NOMO-1 treated with dmso at 0.1 percent for 144 hours (cell line): ENCODE results near the gene CACNA1C.

Source experiments
- DNase-seq: peaks from one replicate; lab custom pipeline; 2025; ENCODE audit not compliant: unreplicated experiment; lab: John Stamatoyannopoulos, UW

CACNA1C gene

DNA sequence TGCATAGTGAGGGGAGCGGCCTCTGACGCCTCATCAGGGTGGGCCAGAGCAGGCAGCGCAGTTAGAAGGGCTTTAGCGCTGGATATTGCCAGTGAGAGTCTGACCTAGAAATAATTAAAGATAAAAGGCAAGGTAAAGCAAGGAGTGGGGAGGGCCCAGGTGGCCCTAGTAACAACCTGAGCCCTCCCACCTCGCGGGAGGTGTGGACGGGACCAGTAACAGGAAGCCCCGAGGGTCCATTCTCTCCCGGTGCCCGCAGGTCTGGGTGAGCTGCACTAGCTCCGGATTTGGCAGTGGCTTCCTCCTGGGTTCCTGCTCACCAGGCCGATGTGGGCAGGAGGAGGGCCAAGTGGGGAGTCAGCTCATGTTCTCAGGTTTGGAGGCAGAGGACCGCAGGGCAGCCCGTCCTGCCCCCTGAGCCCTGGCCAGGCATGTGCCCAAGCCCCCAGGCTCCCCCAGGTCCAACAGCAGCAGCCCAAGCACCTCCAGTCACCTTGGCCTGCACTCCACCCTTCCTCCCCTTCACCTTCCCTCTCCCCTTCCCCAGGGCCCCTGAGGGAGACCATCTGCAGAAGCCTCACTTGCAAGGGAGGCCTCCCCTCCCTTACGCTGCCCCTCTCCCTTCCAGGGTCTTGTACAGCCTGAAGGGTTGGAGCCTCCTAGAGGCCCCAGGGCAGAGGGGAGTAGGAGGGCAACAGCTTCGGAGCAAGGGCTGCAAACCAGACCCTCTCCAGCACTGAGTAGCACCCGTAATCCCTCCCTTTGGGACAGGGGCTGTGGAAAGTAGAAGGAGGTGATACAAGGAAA is 597.7 kb downstream of the CACNA1C start:
- no peak for DNase-seq

GRCh38 chr12:2651068-2651965 is 598.5 kb downstream of the CACNA1C start:
- DNase-seq = no peak

GRCh38 chr12:2652011-2652400 is 599.2 kb downstream of the CACNA1C start:
- no peak for DNase-seq

DNA sequence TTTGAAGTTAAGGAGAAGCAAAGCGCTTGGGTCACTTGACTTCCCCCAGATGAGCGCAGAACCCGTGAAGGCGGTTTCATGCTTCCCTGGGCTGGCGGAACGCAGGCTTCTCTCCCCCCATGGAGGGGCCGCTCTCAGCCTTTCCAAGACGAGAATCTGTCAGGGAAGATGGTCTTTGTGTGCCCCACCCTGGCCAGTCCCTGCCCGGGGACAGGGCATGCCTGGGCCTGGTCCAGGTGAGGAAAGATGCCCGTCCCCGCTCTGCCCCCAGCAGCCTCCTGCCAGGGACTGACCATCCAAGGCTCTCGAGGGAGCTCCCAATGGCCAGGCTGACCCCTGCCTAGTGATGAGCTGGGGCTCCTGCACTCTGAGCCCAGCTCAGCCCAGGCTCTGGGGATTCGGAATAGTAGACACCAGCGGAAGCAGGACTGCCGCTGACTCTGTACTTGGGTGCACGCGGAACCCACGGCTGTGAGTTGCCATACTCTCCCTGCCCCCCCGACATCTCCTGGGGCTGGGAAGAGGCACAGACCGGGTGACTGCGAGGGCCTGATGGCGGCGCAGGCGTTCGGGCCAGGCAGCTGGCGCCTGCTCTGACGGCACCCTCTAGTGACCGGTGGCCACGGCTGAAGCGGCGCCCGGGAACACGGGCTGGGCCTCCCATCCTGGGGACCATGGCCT is 599.8 kb downstream of the CACNA1C start:
- no peak for DNase-seq

GRCh38 chr12:2653461-2653965 is 600.7 kb downstream of the CACNA1C start:
- no peak for DNase-seq

- no peak for DNase-seq
Measured at GRCh38 chr12:2654311-2654710, 601.5 kb downstream of the CACNA1C start.

DNA sequence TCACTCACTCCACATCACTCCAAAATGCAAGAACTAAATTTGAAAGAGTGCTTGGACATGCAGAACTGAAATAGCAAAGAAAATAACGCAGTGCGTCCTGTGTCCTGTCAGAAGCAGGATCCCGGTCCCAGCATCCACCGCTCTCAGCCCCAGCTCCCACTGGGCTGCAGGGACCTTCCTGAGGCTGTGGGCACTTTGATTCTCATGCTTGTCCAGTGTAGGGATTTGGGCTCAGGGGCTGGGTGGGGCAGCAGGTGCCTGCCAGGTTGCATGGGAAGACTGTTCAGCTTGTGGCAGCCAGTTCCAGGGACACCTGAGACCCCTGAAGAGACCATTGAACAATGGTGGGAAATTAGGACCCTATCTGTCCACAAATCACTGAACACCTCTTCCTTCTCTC is 602.0 kb downstream of the CACNA1C start:
- no peak for DNase-seq

DNA sequence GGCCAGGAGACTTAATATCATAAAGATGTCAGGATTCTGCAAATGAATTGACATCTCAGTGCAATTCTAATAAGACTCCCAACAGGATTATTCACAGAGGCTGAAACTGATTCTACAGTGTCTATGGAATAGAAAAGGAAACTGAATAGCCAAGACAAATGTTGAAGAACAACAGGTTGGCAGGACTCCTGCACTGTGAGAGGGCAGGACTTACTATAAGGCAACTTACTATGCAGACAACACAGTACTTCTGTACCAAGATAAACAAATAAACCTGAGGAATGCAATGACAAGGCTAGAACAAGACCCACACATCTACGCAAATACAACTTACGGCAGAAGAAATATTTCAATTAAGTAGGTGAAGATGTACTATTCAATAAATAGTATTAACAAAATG is 609.7 kb downstream of the CACNA1C start:
- DNase-seq = no peak

DNA sequence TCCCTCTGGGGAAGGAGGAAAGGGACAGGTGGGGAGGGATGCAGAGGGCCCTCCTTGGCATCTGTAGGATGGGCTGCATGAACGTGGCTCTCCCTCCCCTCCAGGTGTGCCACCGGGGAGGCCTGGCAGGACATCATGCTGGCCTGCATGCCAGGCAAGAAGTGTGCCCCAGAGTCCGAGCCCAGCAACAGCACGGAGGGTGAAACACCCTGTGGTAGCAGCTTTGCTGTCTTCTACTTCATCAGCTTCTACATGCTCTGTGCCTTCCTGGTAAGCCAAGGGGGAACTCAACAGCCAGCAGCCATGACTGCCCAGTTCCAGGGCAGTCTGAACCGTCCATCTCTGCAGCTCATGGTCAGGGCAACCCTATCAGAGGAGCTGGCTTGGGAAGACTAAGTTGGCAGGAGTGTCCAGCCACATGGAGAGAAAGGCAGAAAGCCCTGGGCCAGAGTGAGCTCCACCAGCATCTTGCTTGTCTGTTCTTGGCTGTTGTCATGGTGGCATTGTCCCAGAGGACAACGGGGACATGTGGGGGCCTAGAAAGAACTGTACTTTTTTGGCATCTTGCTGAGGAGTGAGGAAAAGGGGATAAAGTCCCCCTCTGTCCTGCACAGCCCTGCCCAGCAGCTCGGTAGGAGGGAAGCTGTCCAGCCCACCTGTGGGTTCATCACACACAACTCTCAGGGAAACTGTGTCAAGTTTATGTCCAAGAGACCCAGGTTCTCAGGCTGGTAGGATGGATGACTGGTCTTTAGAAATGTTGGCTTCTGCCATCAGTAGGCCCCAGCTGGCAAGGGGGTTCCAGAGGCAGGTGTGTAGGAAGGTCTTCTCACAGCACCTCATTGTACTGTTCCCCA is 612.2 kb downstream of the CACNA1C start:
- DNase-seq = no peak

DNA sequence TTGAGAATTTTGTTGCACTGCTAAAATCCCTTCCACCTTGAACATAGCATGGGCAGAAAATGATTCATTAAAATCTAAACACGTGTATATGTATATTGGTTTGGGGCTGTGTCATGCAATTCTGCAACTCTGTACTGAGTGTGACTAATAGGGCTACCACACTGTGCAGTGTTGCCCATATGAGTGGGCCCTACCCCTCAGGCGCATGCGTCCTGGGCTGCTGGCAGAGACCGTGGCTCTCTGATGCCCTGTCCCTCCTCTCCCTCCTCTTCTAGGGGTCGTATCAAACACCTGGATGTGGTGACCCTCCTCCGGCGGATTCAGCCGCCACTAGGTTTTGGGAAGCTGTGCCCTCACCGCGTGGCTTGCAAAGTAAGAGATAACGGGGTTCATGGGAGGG is 613.6 kb downstream of the CACNA1C start:
- DNase-seq = no peak

- no peak for DNase-seq
Measured at GRCh38 chr12:2666846-2667245, 614.1 kb downstream of the CACNA1C start.

- no peak for DNase-seq
Measured at GRCh38 chr12:2667716-2668440, 615.1 kb downstream of the CACNA1C start.

GRCh38 chr12:2668816-2669215 is 616.0 kb downstream of the CACNA1C start:
- DNase-seq = no peak

DNA sequence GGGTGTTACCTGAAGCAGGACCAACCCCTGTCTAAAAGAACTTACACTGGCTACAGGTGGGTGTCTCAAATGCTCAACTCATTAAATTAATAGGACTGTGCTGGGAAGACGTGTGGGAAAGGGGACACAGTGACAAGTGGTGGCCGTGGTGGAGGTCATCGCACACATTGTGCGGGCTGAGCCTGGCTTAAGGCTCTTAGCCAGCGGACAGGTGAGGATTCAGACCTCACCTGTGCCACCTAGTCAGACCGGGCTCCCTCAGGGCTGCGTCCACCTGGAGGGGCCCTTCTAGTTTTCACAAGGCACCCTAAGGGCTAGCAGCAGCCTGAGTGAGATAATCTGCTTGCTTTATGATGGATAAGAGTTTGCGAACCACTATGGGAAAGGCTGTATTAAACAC is 616.8 kb downstream of the CACNA1C start:
- no peak for DNase-seq

DNA sequence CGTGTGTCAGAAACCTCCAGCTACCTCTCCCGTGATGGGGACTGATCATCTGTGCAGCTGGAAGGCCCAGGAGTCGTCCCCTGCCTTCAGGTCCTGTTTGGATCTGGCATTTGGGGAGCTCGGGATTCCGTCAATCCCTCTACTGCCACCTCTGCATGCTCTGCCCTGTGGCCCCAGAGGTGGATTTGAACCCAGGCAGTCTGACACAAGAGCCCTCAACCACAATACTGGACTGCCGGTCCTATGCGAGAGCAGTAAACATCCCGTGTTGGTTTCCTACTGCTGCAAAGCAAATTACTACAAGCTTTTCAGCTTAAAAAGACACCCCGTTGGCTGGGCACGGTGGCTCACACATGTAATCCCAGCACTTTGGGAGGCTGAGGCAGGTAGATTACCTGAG is 620.1 kb downstream of the CACNA1C start:
- no peak for DNase-seq

- no peak for DNase-seq
Measured at GRCh38 chr12:2673966-2674810, 621.4 kb downstream of the CACNA1C start.

DNA sequence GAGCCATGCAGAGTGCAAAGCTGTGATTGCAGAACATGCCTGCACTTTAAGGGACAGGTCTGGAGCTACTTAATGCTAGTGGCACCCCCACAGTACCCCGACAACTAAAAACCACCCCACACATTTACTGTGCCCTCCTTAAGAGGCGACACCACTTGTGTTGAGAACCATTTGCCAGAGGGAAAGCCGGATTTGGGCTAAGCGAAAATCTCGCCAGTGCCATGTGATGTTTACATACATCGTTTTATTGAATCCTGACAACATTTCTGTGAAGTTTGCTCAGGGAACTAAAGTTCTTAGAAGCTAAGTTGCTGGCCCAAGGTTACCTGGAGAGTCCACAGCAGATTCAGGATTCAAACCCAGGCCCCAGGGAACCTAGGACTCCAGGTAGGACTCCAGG is 623.0 kb downstream of the CACNA1C start:
- DNase-seq = no peak

DNA sequence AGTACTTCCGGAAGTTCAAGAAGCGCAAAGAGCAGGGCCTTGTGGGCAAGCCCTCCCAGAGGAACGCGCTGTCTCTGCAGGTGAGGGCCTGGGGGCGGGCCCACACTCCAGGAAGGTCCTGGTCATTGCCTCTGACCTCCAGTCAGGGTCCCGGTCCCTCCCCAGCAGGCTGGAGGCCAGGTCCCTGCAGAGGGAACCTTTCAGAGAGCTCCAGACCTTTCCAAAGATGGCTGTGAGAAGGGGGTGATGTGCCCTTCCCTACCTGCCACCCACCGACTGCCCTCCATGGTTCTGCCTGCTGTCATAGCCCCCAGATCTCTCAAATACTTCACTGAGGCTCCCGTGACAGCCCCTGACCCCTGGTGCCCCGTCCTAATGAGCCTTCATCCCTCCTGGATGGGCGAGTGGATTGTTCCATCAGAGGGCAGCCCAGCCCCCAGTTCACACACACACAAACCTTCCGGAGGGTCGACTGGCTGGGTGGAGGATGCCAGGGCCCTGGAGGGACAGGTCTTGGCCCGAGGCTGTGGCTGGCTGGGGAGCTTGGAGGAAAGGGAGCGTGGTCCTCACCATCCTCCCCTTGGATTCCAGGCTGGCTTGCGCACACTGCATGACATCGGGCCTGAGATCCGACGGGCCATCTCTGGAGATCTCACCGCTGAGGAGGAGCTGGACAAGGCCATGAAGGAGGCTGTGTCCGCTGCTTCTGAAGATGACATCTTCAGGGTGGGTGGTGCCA is 624.5 kb downstream of the CACNA1C start:
- DNase-seq = no peak
